ENCODE data around the gene TMEM150A. TPM values are rescaled to one million over a fixed set of nuclear protein-coding genes. Genes with fewer than 3 reads are reported as not detected.

The TMEM150A gene
- total RNA-seq, 1 donor from 2014 or later = 7.2 TPM

GRCh38 chr2:85596026-85596333, 6.5 kb downstream of the TMEM150A start:
- Mint-ChIP-seq H3K9me3 (no peaks in the 10 kb centered on the region), H3K27me3 (ENCODE audit: insufficient read depth, low read depth) (peaks cover 4% of the 10 kb centered on the region), H3K36me3 (no peaks in the 10 kb centered on the region), H3K4me1 (peaks cover 34% of the 10 kb centered on the region), H3K4me3 (peak overlapping the region; percentile 97), H3K27ac (peak overlapping the region; percentile 76)
- TF ChIP-seq CTCF (IDR thresholded peaks at IDR 0.05) (no peak), EZH2phosphoT487 (IDR thresholded peaks at IDR 0.05) (no peak), EZH2 (IDR thresholded peaks at IDR 0.05) (no peak)
- H3K4me2 ChIP-seq = peak overlapping the region; percentile 87
- no peaks in the 10 kb centered on the region for H3K27me3 ChIP-seq
- no peak for DNase-seq (ENCODE audit: low spot score)
- peaks cover 25% of the 10 kb centered on the region for H3K79me2 ChIP-seq (ENCODE audit: low read depth)
- H3K4me3 ChIP-seq = peak overlapping the region; percentile 76
- no peaks in the 10 kb centered on the region for H3K36me3 ChIP-seq
- H3K27ac ChIP-seq = no peak overlapping the region
- peak overlapping the region; percentile 47 for H2AFZ ChIP-seq (replicated peaks)
- H3K9ac ChIP-seq = peak overlapping the region; percentile 65
- peaks cover 3% of the 10 kb centered on the region for H3F3A ChIP-seq (ENCODE audit: low read depth)
- H3K9me3 ChIP-seq (ENCODE audit: low read depth) = no peaks in the 10 kb centered on the region
- H3K4me1 ChIP-seq = peaks cover 6% of the 10 kb centered on the region
- H4K20me1 ChIP-seq (ENCODE audit: low read depth) = peaks cover 10% of the 10 kb centered on the region

- no peaks in the 10 kb centered on the region for H3K9me3 Mint-ChIP-seq
- no peak within 1 kb of the TSS for H3K27ac ChIP-seq
- peak within 1 kb of the TSS; percentile 76 for H3K27ac Mint-ChIP-seq
- peaks cover 6% of the 10 kb centered on the region for H3K4me1 ChIP-seq
- H3K4me1 Mint-ChIP-seq = peaks cover 34% of the 10 kb centered on the region
- peak within 1 kb of the TSS; percentile 76 for H3K4me3 ChIP-seq
- peaks cover under 1% of the 10 kb centered on the region for H3K27me3 ChIP-seq
- peak; percentile 98 for DNase-seq (ENCODE audit: low spot score)
- peaks cover 10% of the 10 kb centered on the region for H4K20me1 ChIP-seq (ENCODE audit: low read depth)
- peak within 1 kb of the TSS; percentile 75 for H2AFZ ChIP-seq (replicated peaks)
- peak within 1 kb of the TSS; percentile 97 for H3K4me3 Mint-ChIP-seq
- no peaks in the 10 kb centered on the region for H3K36me3 Mint-ChIP-seq
- peaks cover 25% of the 10 kb centered on the region for H3K79me2 ChIP-seq (ENCODE audit: low read depth)
- H3K9ac ChIP-seq = peak within 1 kb of the TSS; percentile 72
- peaks cover under 1% of the 10 kb centered on the region for H3F3A ChIP-seq (ENCODE audit: low read depth)
- no peaks in the 10 kb centered on the region for H3K9me3 ChIP-seq (ENCODE audit: low read depth)
- peak within 1 kb of the TSS; percentile 87 for H3K4me2 ChIP-seq
- H3K36me3 ChIP-seq = no peaks in the 10 kb centered on the region
- TF ChIP-seq CTCF (IDR thresholded peaks at IDR 0.05) = no peak
- no peak for TF ChIP-seq EZH2 (IDR thresholded peaks at IDR 0.05)
- TF ChIP-seq EZH2phosphoT487 (IDR thresholded peaks at IDR 0.05) = no peak
- H3K27me3 Mint-ChIP-seq (ENCODE audit: insufficient read depth, low read depth) = peaks cover 3% of the 10 kb centered on the region
These were observed 7.0 kb downstream of the TMEM150A start, which contains the start of gene RNF181 for GRCh38 chr2:85595301-85596025. Gene RNF181 (plus strand): TSS chr2:85595745. CDS start chr2:85595764, 19 bp downstream.

GRCh38 chr2:85594715-85595300, 7.7 kb downstream of the TMEM150A start:
- Histone ChIP-seq H3K27me3 (peaks cover 7% of the 10 kb centered on the region), H4K20me1 (ENCODE audit: low read depth) (peaks cover 10% of the 10 kb centered on the region), H3K27ac (no peak overlapping the region), H2AFZ (replicated peaks) (peak overlapping the region; percentile 75), H3K4me3 (peak overlapping the region; percentile 76), H3F3A (ENCODE audit: low read depth) (no peaks in the 10 kb centered on the region), H3K36me3 (no peaks in the 10 kb centered on the region), H3K9me3 (ENCODE audit: low read depth) (no peaks in the 10 kb centered on the region), H3K79me2 (ENCODE audit: low read depth) (peaks cover 25% of the 10 kb centered on the region), H3K4me1 (peaks cover 6% of the 10 kb centered on the region), H3K9ac (peak overlapping the region; percentile 72), H3K4me2 (peak overlapping the region; percentile 87)
- peak overlapping the region; percentile 97 for H3K4me3 Mint-ChIP-seq
- peaks cover 41% of the 10 kb centered on the region for H3K4me1 Mint-ChIP-seq
- peaks cover 3% of the 10 kb centered on the region for H3K27me3 Mint-ChIP-seq (ENCODE audit: insufficient read depth, low read depth)
- peak overlapping the region; percentile 76 for H3K27ac Mint-ChIP-seq
- DNase-seq (ENCODE audit: low spot score) = no peak
- TF ChIP-seq EZH2 (IDR thresholded peaks at IDR 0.05) = no peak
- TF ChIP-seq EZH2phosphoT487 (IDR thresholded peaks at IDR 0.05) = no peak
- no peak for TF ChIP-seq CTCF (IDR thresholded peaks at IDR 0.05)
- no peaks in the 10 kb centered on the region for H3K36me3 Mint-ChIP-seq
- H3K9me3 Mint-ChIP-seq = no peaks in the 10 kb centered on the region

All from neural progenitor cell (in vitro differentiated cells).